SU-DHL-6 (cell line): ENCODE data around the gene MGAT2.

Source experiments
- EZH2phosphoT487 ChIP-seq: fragments of 200-600 bp; sonication (generic), shearing (Covaris generic); conservative IDR thresholded peaks from 2 replicates; pipeline ENCODE4 v1.6.1; 2018; ENCODE audit warnings: mild to moderate bottlenecking, antibody characterized with exemption, low read length, moderate library complexity, mixed read lengths
- TF ChIP-seq, protein P1 (sequence below): fragments of 200-600 bp; sonication (generic); IDR thresholded peaks from one replicate; pipeline ENCODE4 v1.5.1; 2017; ENCODE audit warnings: antibody characterized with exemption, mild to moderate bottlenecking, low read length, moderate library complexity; ENCODE audit not compliant: insufficient read depth, poor library complexity, severe bottlenecking

GRCh38 chr14:49614196-49614595, 6.4 kb upstream of the MGAT2 start:
- TF ChIP-seq EZH2phosphoT487: no peak
- TF ChIP-seq, protein P1, sequence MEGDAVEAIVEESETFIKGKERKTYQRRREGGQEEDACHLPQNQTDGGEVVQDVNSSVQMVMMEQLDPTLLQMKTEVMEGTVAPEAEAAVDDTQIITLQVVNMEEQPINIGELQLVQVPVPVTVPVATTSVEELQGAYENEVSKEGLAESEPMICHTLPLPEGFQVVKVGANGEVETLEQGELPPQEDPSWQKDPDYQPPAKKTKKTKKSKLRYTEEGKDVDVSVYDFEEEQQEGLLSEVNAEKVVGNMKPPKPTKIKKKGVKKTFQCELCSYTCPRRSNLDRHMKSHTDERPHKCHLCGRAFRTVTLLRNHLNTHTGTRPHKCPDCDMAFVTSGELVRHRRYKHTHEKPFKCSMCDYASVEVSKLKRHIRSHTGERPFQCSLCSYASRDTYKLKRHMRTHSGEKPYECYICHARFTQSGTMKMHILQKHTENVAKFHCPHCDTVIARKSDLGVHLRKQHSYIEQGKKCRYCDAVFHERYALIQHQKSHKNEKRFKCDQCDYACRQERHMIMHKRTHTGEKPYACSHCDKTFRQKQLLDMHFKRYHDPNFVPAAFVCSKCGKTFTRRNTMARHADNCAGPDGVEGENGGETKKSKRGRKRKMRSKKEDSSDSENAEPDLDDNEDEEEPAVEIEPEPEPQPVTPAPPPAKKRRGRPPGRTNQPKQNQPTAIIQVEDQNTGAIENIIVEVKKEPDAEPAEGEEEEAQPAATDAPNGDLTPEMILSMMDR: no peak
